ENCODE measurements around the gene DTNA.

GRCh38 chr18:34789768-34790344, 79.8 kb downstream of the DTNA start:
- TF ChIP-seq CTCF (IDR thresholded peaks at IDR 0.05; ENCODE audit: low read length) (no peak), EZH2 (optimal IDR thresholded peaks at IDR 0.05; ENCODE audit: low read depth, low read length) (no peak), EZH2phosphoT487 (IDR thresholded peaks at IDR 0.05; ENCODE audit: low read length) (no peak)

Measured in MM.1S (cell line).